ENCODE measurements around the gene SEMA3E.

DNA sequence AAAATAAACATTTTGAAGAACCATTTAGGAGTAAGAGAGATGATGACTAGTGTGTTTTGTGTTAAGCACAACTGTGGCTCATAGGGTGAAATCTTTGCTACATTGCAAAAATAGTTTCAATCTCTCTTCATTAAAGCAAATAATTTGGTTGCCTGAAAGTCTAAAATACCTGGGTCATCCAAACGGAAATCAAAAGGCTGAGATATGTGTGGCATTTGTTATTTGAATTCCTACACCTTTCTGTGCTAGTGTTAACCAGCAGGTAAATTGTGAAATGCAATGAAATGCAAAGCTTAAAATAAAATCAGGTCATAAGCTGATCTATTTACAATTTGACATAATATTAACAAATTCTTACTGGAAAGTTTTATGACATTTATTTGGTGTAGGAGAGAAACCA is 40.9 kb upstream of the SEMA3E start:
- TF ChIP-seq EZH2 (IDR thresholded peaks at IDR 0.05; ENCODE audit: insufficient read depth, poor library complexity, severe bottlenecking) (no peak), EZH2phosphoT487 (IDR thresholded peaks at IDR 0.05; ENCODE audit: insufficient read depth, low read depth) (no peak)
